Tibial artery (tissue), 4 donors: ENCODE data around the gene OR6N1.

ENCODE experiments used
- DNase-seq, 2 donors: peaks; one replicate each; pipeline ENCODE4 v3.0.0-alpha.2; 2019
- H3K27ac ChIP-seq, 2 donors: fragments of 200-600 bp; sonication (generic) in 1 of 2; 1 replicate in 1 of 2; 2 replicates in 1 of 2; pipeline ENCODE4 v1.5.1; 2018 to 2019; ENCODE audit warnings: mild to moderate bottlenecking in 1 of 2
- H3K27me3 ChIP-seq, 2 donors: fragments of 200-600 bp; sonication (generic) in 1 of 2; one replicate each; pipeline versions ENCODE4 v1.5.1 to v1.6.0; 2016 to 2019
- H3K36me3 ChIP-seq, 3 donors: fragments of 200-600 bp; sonication (generic) in 2 of 3; one replicate each; pipeline ENCODE4 v1.5.1; 2016 to 2019; ENCODE audit warnings: mild to moderate bottlenecking in 2 of 3
- H3K4me1 ChIP-seq, 4 donors: fragments of 200-600 bp; sonication (generic) in 2 of 4; 1 replicate in 3 of 4; 2 replicates in 1 of 4; pipeline ENCODE4 v1.5.1; 2016 to 2019
- H3K4me3 ChIP-seq, 2 donors: fragments of 200-600 bp; sonication (generic) in 1 of 2; 1 replicate in 1 of 2; 2 replicates in 1 of 2; pipeline ENCODE4 v1.5.1; 2018 to 2019; ENCODE audit warnings: mild to moderate bottlenecking in 2 of 2
- H3K9me3 ChIP-seq, 3 donors: fragments of 200-600 bp; sonication (generic) in 1 of 3; one replicate each; pipeline ENCODE4 v1.5.1; 2016 to 2019
- CTCF ChIP-seq, 2 experiments: fragments of 200-600 bp in 1 of 2; fragments of 450-650 bp in 1 of 2; IDR thresholded peaks; one replicate each; pipeline ENCODE4 v1.5.1; 2017 to 2019; ENCODE audit warnings: antibody characterized with exemption in 2 of 2, mild to moderate bottlenecking in 1 of 2, moderate library complexity in 1 of 2
- intact Hi-C: fragments of 100-400 bp; cut with DNase I; formaldehyde crosslinking; loops from one replicate; pipeline ENCODE4 v1.15.0; 2023; ENCODE audit warnings: low total_unique reads

Gene OR6N1

GRCh38 chr1:158794247-158794646 lies 22.3 kb upstream of the OR6N1 start:
- Histone ChIP-seq H3K9me3 (no peaks in the 10 kb centered on the region), H3K27ac (no peak overlapping the region), H3K4me1 (no peaks in the 10 kb centered on the region), H3K36me3 (no peaks in the 10 kb centered on the region), H3K27me3 (no peaks in the 10 kb centered on the region), H3K4me3 (no peak overlapping the region)
- DNase-seq, result no peak
- no peak for TF ChIP-seq CTCF (IDR thresholded peaks at IDR 0.05)
- intact Hi-C loops, result no loop called here

GRCh38 chr1:158793604-158794003 lies 21.6 kb upstream of the OR6N1 start:
- no peak for TF ChIP-seq CTCF (IDR thresholded peaks at IDR 0.05)
- H3K4me3 ChIP-seq, result no peak overlapping the region
- intact Hi-C loops, result no loop called here
- H3K4me1 ChIP-seq, result no peaks in the 10 kb centered on the region
- H3K27ac ChIP-seq, result no peak overlapping the region
- H3K27me3 ChIP-seq, result no peaks in the 10 kb centered on the region
- no peaks in the 10 kb centered on the region for H3K9me3 ChIP-seq
- no peaks in the 10 kb centered on the region for H3K36me3 ChIP-seq
- no peak for DNase-seq

GRCh38 chr1:158781104-158781503 lies 9.1 kb upstream of the OR6N1 start, which contains the start of gene OR6N2:
Gene OR6N2 (minus strand): TSS chr1:158781204. CDS start chr1:158777635, 3,569 bp downstream.
- intact Hi-C loops, result no loop called here
- TF ChIP-seq CTCF (IDR thresholded peaks at IDR 0.05), result no peak
- no peak for DNase-seq

GRCh38 chr1:158754420-158754819 lies 17.6 kb downstream of the OR6N1 start, which contains the start of gene OR6K6:
Gene OR6K6 (plus strand): TSS chr1:158754720. CDS start chr1:158754888, 168 bp downstream.
- Histone ChIP-seq H3K4me1 (no peaks in the 10 kb centered on the region), H3K36me3 (no peaks in the 10 kb centered on the region), H3K4me3 (no peak within 1 kb of the TSS), H3K9me3 (no peaks in the 10 kb centered on the region), H3K27ac (no peak within 1 kb of the TSS), H3K27me3 (no peaks in the 10 kb centered on the region)
- DNase-seq, result no peak
- TF ChIP-seq CTCF (IDR thresholded peaks at IDR 0.05), result no peak
- intact Hi-C loops, result no loop called here

More at GRCh38 chr1:158781104-158781503, 9.1 kb upstream of the OR6N1 start, which contains the start of gene OR6N2:
- Histone ChIP-seq H3K27ac (no peak within 1 kb of the TSS), H3K27me3 (no peaks in the 10 kb centered on the region), H3K36me3 (no peaks in the 10 kb centered on the region), H3K4me1 (no peaks in the 10 kb centered on the region), H3K4me3 (no peak within 1 kb of the TSS), H3K9me3 (no peaks in the 10 kb centered on the region)

- TF ChIP-seq CTCF (IDR thresholded peaks at IDR 0.05), result no peak
- no peaks in the 10 kb centered on the region for H3K9me3 ChIP-seq
- no peak for DNase-seq
- H3K4me1 ChIP-seq, result no peaks in the 10 kb centered on the region
- H3K27me3 ChIP-seq, result no peaks in the 10 kb centered on the region
- intact Hi-C loops, result no loop called here
- no peak overlapping the region for H3K4me3 ChIP-seq
- H3K27ac ChIP-seq, result no peak overlapping the region
- H3K36me3 ChIP-seq, result no peaks in the 10 kb centered on the region
Observed at GRCh38 chr1:158752155-158752712, 19.8 kb downstream of the OR6N1 start.
